WTC11 (cell line): Measurements from ENCODE around the gene XRCC4. TPM values are rescaled to one million over a fixed set of nuclear protein-coding genes. Genes with fewer than 3 reads are reported as not detected.

Experiments
- ATAC-seq: fragments of 200-7000 bp; cut with Tn5 transposase; 2 replicates; pipeline ENCODE4 v1.10.0; 2021; ENCODE audit warnings: mild to moderate bottlenecking, moderate library complexity
- CTCF ChIA-PET: fragments of 300-600 bp; sonication (Branson Sonifier 250); formaldehyde crosslinking; loops from one replicate; lab custom pipeline; 2021; ENCODE audit warnings: antibody characterized with exemption; lab: Charles Lee
- POLR2A ChIA-PET: fragments of 350-600 bp; sonication (Branson Sonifier 250); formaldehyde crosslinking; loops from one replicate; lab custom pipeline; 2021; ENCODE audit warnings: antibody characterized with exemption; lab: Charles Lee
- DNase-seq: peaks from one replicate; pipeline ENCODE4 v3.0.0; 2021; ENCODE audit warnings: low spot score
- H3K27ac Mint-ChIP-seq: 2 replicates; pipeline ENCODE4 v1.8.0; 2021; ENCODE audit warnings: mixed read lengths
- H3K27me3 Mint-ChIP-seq: 2 replicates; pipeline ENCODE4 v1.8.0; 2021; ENCODE audit warnings: low read depth, mild to moderate bottlenecking, moderate library complexity, mixed read lengths
- H3K36me3 Mint-ChIP-seq: 2 replicates; pipeline ENCODE4 v1.8.0; 2021; ENCODE audit warnings: mixed read lengths
- H3K4me1 Mint-ChIP-seq: 2 replicates; pipeline ENCODE4 v1.8.0; 2022; ENCODE audit warnings: mixed read lengths
- H3K4me3 Mint-ChIP-seq: 2 replicates; pipeline ENCODE4 v1.8.0; 2021; ENCODE audit warnings: mild to moderate bottlenecking, moderate library complexity, mixed read lengths
- H3K9me3 Mint-ChIP-seq: 2 replicates; pipeline ENCODE4 v1.8.0; 2021; ENCODE audit warnings: mixed read lengths
- ATF1 ChIP-seq: sonication (generic); formaldehyde crosslinking; IDR thresholded peaks from 2 replicates; pipeline ENCODE4 v1.8.1; 2023; ENCODE audit warnings: mild to moderate bottlenecking, moderate library complexity, missing genetic modification reagents
- ESRRA ChIP-seq: sonication (generic); formaldehyde crosslinking; IDR thresholded peaks from 2 replicates; pipeline ENCODE4 v1.8.1; 2022; ENCODE audit warnings: mild to moderate bottlenecking, missing genetic modification reagents, borderline replicate concordance
- JAZF1 ChIP-seq: fragments of 250-450 bp; sonication (Bioruptor Pico); IDR thresholded peaks from 2 replicates; pipeline ENCODE4 v1.9.0; 2021; ENCODE audit warnings: moderate library complexity, mild to moderate bottlenecking, inconsistent platforms
- KAT7 ChIP-seq: sonication (generic); formaldehyde crosslinking; IDR thresholded peaks from 2 replicates; pipeline ENCODE4 v1.8.1; 2023; ENCODE audit warnings: missing genetic modification reagents, mild to moderate bottlenecking, borderline replicate concordance
- MYBL2 ChIP-seq: sonication (generic); formaldehyde crosslinking; IDR thresholded peaks from 2 replicates; pipeline ENCODE4 v1.8.1; 2023; ENCODE audit warnings: mild to moderate bottlenecking, moderate library complexity, missing genetic modification reagents
- NFATC4 ChIP-seq: fragments of 250-450 bp; sonication (Bioruptor Pico); IDR thresholded peaks from 2 replicates; pipeline ENCODE4 v1.9.0; 2021; ENCODE audit warnings: mild to moderate bottlenecking
- NFYB ChIP-seq: sonication (generic); formaldehyde crosslinking; conservative IDR thresholded peaks from 2 replicates; pipeline ENCODE4 v1.8.0; 2022; ENCODE audit warnings: low read depth, missing genetic modification reagents
- NR2C2 ChIP-seq: sonication (generic); formaldehyde crosslinking; IDR thresholded peaks from 2 replicates; pipeline ENCODE4 v1.8.0; 2022; ENCODE audit warnings: mild to moderate bottlenecking, missing genetic modification reagents
- NR3C1 ChIP-seq: sonication (generic); formaldehyde crosslinking; conservative IDR thresholded peaks from 2 replicates; pipeline ENCODE4 v1.8.1; 2023; ENCODE audit warnings: low read depth, mild to moderate bottlenecking, missing genetic modification reagents
- PRRX2 ChIP-seq: fragments of 250-450 bp; sonication (Bioruptor Pico); IDR thresholded peaks from 2 replicates; pipeline ENCODE4 v1.8.0; 2021; ENCODE audit warnings: mild to moderate bottlenecking
- RORB ChIP-seq: fragments of 250-450 bp; sonication (Bioruptor Pico); IDR thresholded peaks from 2 replicates; pipeline ENCODE4 v1.9.0; 2021; ENCODE audit warnings: mild to moderate bottlenecking
- SOX15 ChIP-seq: fragments of 250-450 bp; sonication (Bioruptor Pico); IDR thresholded peaks from 2 replicates; pipeline ENCODE4 v1.9.0; 2021; ENCODE audit warnings: mild to moderate bottlenecking
- TEAD4 ChIP-seq: sonication (generic); formaldehyde crosslinking; IDR thresholded peaks from 2 replicates; pipeline ENCODE4 v1.8.0; 2022; ENCODE audit warnings: mild to moderate bottlenecking, missing genetic modification reagents
- ZNF138 ChIP-seq: sonication (generic); formaldehyde crosslinking; conservative IDR thresholded peaks from 2 replicates; pipeline ENCODE4 v1.8.1; 2022; ENCODE audit warnings: mild to moderate bottlenecking, moderate library complexity, missing genetic modification reagents
- ZNF232 ChIP-seq: sonication (generic); formaldehyde crosslinking; IDR thresholded peaks from 2 replicates; pipeline ENCODE4 v1.8.0; 2022; ENCODE audit warnings: mild to moderate bottlenecking, missing genetic modification reagents
- total RNA-seq: library from RNA; stranded (reverse); gene quantifications from 3 replicates; pipeline ENCODE4 v1.2.3, GENCODE V29; 2021
- TF ChIP-seq, protein P1 (sequence below): sonication (generic); formaldehyde crosslinking; IDR thresholded peaks from 2 replicates; pipeline ENCODE4 v1.8.1; 2022; ENCODE audit warnings: mild to moderate bottlenecking, moderate library complexity, missing genetic modification reagents
- TF ChIP-seq, protein P2 (sequence below): sonication (generic); formaldehyde crosslinking; IDR thresholded peaks from 2 replicates; pipeline ENCODE4 v1.8.1; 2023; ENCODE audit warnings: mild to moderate bottlenecking, moderate library complexity, missing genetic modification reagents
- TF ChIP-seq, protein P3 (sequence below): fragments of 250-450 bp; sonication (Bioruptor Pico); IDR thresholded peaks from 2 replicates; pipeline ENCODE4 v1.8.0; 2021; ENCODE audit warnings: mild to moderate bottlenecking
- TF ChIP-seq, protein P4 (sequence below): sonication (generic); formaldehyde crosslinking; IDR thresholded peaks from 2 replicates; pipeline ENCODE4 v1.8.0; 2022; ENCODE audit warnings: mild to moderate bottlenecking, missing genetic modification reagents
- TF ChIP-seq, protein P5 (sequence below): sonication (generic); formaldehyde crosslinking; IDR thresholded peaks from 2 replicates; pipeline ENCODE4 v1.8.1; 2023; ENCODE audit warnings: mild to moderate bottlenecking, missing genetic modification reagents, moderate library complexity
- TF ChIP-seq, protein P6 (sequence below): sonication (generic); formaldehyde crosslinking; conservative IDR thresholded peaks from 2 replicates; pipeline ENCODE4 v1.8.1; 2023; ENCODE audit warnings: mild to moderate bottlenecking, low read depth, missing genetic modification reagents, moderate library complexity
- TF ChIP-seq, protein P7 (sequence below): sonication (generic); formaldehyde crosslinking; IDR thresholded peaks from 2 replicates; pipeline ENCODE4 v1.8.1; 2023; ENCODE audit warnings: mild to moderate bottlenecking, missing genetic modification reagents, moderate library complexity

The XRCC4 gene
- total RNA-seq, 1 experiment from 2014 or later: 13.5 TPM

DNA sequence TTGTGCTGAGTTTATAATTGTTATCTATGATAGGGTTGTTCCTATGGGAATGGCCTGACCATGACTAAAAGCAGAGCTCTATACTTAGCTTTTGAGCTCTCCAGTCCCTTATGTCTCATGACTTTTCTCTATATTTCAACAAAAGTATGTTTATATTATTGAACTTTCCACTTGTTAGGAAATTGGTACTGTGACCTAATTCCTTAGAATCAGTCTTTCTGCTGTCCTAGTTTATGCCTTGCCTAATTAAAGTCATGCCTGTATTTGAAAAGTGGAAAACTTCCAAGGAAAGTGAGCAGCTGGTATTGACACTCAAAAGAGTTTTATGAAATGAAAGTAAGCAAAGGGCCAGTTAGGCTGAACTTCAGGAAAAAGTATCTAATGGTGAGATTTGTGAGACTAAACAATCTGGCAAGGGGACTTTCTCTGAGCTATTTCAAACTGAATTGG lies 68.6 kb downstream of the XRCC4 start:
- no peak for TF ChIP-seq NR2C2 (CRISPR knock-in tag)
- TF ChIP-seq ESRRA (CRISPR knock-in tag): no peak
- TF ChIP-seq ZNF138 (CRISPR knock-in tag): no peak
- POLR2A ChIA-PET: no interaction called here
- Mint-ChIP-seq H3K4me1 (no peaks in the 10 kb centered on the region), H3K4me3 (no peak overlapping the region), H3K27ac (no peak overlapping the region), H3K27me3 (no peaks in the 10 kb centered on the region), H3K9me3 (peaks cover 6% of the 10 kb centered on the region), H3K36me3 (no peaks in the 10 kb centered on the region)
- CTCF ChIA-PET: no interaction called here
- no peak for ATAC-seq
- no peak for DNase-seq

DNA sequence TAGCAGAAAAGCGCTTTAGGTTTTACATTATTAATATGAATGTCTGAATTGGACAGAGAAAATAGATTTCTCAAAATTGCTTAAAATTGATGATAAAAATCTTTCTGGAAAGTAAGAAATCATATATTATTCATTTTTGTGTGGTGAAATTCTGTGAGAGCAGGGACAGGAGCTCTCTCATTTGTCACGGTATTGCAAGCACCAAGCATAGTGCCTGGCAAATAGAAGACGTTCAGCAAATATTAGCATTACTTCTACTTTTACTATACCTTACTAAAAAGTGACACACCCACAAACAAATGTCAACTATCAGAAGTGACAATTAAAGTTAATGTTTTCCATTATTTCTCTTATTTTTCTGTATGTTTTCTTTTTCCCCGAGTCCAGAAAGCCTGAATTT lies 69.1 kb downstream of the XRCC4 start:
- no peak for DNase-seq
- peaks cover 6% of the 10 kb centered on the region for H3K9me3 Mint-ChIP-seq
- no peaks in the 10 kb centered on the region for H3K27me3 Mint-ChIP-seq
- H3K36me3 Mint-ChIP-seq: no peaks in the 10 kb centered on the region
- H3K4me1 Mint-ChIP-seq: no peaks in the 10 kb centered on the region
- TF ChIP-seq NFYB (CRISPR knock-in tag) (no peak), MYBL2 (CRISPR knock-in tag) (no peak), ESRRA (CRISPR knock-in tag) (no peak), TEAD4 (CRISPR knock-in tag) (no peak), RORB (CRISPR knock-in tag) (no peak), JAZF1 (no peak), SOX15 (CRISPR knock-in tag) (no peak), NFATC4 (CRISPR knock-in tag) (no peak), KAT7 (CRISPR knock-in tag) (no peak), ZNF232 (CRISPR knock-in tag) (no peak), PRRX2 (CRISPR knock-in tag) (no peak), ATF1 (CRISPR knock-in tag) (no peak)
- TF ChIP-seq, protein P1, sequence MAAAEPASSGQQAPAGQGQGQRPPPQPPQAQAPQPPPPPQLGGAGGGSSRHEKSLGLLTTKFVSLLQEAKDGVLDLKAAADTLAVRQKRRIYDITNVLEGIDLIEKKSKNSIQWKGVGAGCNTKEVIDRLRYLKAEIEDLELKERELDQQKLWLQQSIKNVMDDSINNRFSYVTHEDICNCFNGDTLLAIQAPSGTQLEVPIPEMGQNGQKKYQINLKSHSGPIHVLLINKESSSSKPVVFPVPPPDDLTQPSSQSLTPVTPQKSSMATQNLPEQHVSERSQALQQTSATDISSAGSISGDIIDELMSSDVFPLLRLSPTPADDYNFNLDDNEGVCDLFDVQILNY (CRISPR knock-in tag): no peak
- TF ChIP-seq, protein P2, sequence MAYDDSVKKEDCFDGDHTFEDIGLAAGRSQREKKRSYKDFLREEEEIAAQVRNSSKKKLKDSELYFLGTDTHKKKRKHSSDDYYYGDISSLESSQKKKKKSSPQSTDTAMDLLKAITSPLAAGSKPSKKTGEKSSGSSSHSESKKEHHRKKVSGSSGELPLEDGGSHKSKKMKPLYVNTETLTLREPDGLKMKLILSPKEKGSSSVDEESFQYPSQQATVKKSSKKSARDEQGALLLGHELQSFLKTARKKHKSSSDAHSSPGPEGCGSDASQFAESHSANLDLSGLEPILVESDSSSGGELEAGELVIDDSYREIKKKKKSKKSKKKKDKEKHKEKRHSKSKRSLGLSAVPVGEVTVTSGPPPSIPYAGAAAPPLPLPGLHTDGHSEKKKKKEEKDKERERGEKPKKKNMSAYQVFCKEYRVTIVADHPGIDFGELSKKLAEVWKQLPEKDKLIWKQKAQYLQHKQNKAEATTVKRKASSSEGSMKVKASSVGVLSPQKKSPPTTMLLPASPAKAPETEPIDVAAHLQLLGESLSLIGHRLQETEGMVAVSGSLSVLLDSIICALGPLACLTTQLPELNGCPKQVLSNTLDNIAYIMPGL (CRISPR knock-in tag): no peak
- TF ChIP-seq, protein P3, sequence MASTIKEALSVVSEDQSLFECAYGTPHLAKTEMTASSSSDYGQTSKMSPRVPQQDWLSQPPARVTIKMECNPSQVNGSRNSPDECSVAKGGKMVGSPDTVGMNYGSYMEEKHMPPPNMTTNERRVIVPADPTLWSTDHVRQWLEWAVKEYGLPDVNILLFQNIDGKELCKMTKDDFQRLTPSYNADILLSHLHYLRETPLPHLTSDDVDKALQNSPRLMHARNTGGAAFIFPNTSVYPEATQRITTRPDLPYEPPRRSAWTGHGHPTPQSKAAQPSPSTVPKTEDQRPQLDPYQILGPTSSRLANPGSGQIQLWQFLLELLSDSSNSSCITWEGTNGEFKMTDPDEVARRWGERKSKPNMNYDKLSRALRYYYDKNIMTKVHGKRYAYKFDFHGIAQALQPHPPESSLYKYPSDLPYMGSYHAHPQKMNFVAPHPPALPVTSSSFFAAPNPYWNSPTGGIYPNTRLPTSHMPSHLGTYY (CRISPR knock-in tag): no peak
- TF ChIP-seq, protein P4, sequence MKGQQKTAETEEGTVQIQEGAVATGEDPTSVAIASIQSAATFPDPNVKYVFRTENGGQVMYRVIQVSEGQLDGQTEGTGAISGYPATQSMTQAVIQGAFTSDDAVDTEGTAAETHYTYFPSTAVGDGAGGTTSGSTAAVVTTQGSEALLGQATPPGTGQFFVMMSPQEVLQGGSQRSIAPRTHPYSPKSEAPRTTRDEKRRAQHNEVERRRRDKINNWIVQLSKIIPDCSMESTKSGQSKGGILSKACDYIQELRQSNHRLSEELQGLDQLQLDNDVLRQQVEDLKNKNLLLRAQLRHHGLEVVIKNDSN (CRISPR knock-in tag): no peak
- ChIA-PET CTCF (no interaction called here), POLR2A (no interaction called here)
- ATAC-seq: no peak
- no peak overlapping the region for H3K27ac Mint-ChIP-seq
- no peak overlapping the region for H3K4me3 Mint-ChIP-seq

DNA sequence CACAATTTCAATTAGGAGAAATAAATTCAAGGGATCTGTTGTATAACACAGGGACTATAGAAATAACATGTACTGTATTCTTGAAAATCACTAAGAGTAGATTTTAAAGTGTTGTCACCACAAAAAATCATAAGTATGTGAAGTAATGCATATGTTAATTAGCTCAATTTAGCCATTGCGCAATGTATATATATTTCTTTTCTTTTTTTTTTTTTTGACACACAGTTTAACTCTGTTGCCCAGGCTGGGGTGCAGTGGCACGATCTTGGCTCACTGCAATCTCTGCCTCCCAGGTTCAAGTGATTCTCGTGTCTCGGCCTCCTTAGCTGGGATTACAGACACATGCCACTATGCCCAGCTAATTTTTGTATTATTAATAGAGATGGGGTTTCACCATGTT lies 70.2 kb downstream of the XRCC4 start:
- ChIA-PET POLR2A (no interaction called here), CTCF (no interaction called here)
- Mint-ChIP-seq H3K4me3 (no peak overlapping the region), H3K27ac (no peak overlapping the region), H3K9me3 (peaks cover 6% of the 10 kb centered on the region), H3K4me1 (no peaks in the 10 kb centered on the region), H3K36me3 (no peaks in the 10 kb centered on the region), H3K27me3 (no peaks in the 10 kb centered on the region)
- TF ChIP-seq NR3C1 (CRISPR knock-in tag) (no peak), PRRX2 (CRISPR knock-in tag) (no peak)
- TF ChIP-seq, protein P5, sequence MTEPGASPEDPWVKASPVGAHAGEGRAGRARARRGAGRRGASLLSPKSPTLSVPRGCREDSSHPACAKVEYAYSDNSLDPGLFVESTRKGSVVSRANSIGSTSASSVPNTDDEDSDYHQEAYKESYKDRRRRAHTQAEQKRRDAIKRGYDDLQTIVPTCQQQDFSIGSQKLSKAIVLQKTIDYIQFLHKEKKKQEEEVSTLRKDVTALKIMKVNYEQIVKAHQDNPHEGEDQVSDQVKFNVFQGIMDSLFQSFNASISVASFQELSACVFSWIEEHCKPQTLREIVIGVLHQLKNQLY: no peak
- TF ChIP-seq, protein P6, sequence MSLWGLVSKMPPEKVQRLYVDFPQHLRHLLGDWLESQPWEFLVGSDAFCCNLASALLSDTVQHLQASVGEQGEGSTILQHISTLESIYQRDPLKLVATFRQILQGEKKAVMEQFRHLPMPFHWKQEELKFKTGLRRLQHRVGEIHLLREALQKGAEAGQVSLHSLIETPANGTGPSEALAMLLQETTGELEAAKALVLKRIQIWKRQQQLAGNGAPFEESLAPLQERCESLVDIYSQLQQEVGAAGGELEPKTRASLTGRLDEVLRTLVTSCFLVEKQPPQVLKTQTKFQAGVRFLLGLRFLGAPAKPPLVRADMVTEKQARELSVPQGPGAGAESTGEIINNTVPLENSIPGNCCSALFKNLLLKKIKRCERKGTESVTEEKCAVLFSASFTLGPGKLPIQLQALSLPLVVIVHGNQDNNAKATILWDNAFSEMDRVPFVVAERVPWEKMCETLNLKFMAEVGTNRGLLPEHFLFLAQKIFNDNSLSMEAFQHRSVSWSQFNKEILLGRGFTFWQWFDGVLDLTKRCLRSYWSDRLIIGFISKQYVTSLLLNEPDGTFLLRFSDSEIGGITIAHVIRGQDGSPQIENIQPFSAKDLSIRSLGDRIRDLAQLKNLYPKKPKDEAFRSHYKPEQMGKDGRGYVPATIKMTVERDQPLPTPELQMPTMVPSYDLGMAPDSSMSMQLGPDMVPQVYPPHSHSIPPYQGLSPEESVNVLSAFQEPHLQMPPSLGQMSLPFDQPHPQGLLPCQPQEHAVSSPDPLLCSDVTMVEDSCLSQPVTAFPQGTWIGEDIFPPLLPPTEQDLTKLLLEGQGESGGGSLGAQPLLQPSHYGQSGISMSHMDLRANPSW (CRISPR knock-in tag): no peak
- TF ChIP-seq, protein P7, sequence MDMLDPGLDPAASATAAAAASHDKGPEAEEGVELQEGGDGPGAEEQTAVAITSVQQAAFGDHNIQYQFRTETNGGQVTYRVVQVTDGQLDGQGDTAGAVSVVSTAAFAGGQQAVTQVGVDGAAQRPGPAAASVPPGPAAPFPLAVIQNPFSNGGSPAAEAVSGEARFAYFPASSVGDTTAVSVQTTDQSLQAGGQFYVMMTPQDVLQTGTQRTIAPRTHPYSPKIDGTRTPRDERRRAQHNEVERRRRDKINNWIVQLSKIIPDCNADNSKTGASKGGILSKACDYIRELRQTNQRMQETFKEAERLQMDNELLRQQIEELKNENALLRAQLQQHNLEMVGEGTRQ (CRISPR knock-in tag): no peak
- DNase-seq: no peak
- no peak for ATAC-seq
